ENCODE measurements around the gene C2CD2. TPM values are rescaled to one million over a fixed set of nuclear protein-coding genes. Genes with fewer than 3 reads are reported as not detected.

Gene C2CD2
- total RNA-seq, 2 donors from 2014 or later: 27.3 to 30.5 TPM

- DNase-seq (ENCODE audit: low spot score): peak; percentile 55
- intact Hi-C loops (cut with DNase I): no loop called here
Observed at GRCh38 chr21:41933313-41934079, 20.3 kb downstream of the C2CD2 start.

GRCh38 chr21:41932576-41933312 is 21.1 kb downstream of the C2CD2 start:
- TF ChIP-seq POLR2AphosphoS5 (IDR thresholded peaks at IDR 0.05) (peak; percentile 53), CTCF (IDR thresholded peaks at IDR 0.05) (no peak), POLR2A (IDR thresholded peaks at IDR 0.05) (no peak)
- Histone ChIP-seq H3K27me3 (replicated peaks; ENCODE audit: insufficient read depth) (no peaks in the 10 kb centered on the region), H3K36me3 (no peaks in the 10 kb centered on the region), H3K4me3 (no peak overlapping the region), H3K27ac (peak overlapping the region; percentile 78), H3K9me3 (no peaks in the 10 kb centered on the region), H3K4me1 (replicated peaks) (peaks cover 10% of the 10 kb centered on the region)
- peak; percentile 56 for DNase-seq (ENCODE audit: low spot score)
- intact Hi-C loops (cut with DNase I): no loop called here
- WGBS: 40% methylated on average over 17 of the region's 18 CpGs

More at GRCh38 chr21:41933313-41934079, 20.3 kb downstream of the C2CD2 start:
- Histone ChIP-seq H3K36me3 (no peaks in the 10 kb centered on the region), H3K9me3 (no peaks in the 10 kb centered on the region), H3K4me3 (peak overlapping the region in 1 of 2 donors; percentile 17), H3K4me1 (replicated peaks) (peaks cover 10% of the 10 kb centered on the region), H3K27me3 (replicated peaks; ENCODE audit: insufficient read depth) (no peaks in the 10 kb centered on the region), H3K27ac (peak overlapping the region; percentile 78)
- TF ChIP-seq POLR2AphosphoS5 (IDR thresholded peaks at IDR 0.05): peak; percentile 44
- no peak for TF ChIP-seq POLR2A (IDR thresholded peaks at IDR 0.05)
- TF ChIP-seq CTCF (IDR thresholded peaks at IDR 0.05): peak in 3 of 4 experiments; percentile 29 to 55 (median 40)
- WGBS: 6% methylated on average over 18 of the region's 18 CpGs

- no peaks in the 10 kb centered on the region for H3K9me3 ChIP-seq
- no peak for DNase-seq (ENCODE audit: low spot score)
- peaks cover 10% of the 10 kb centered on the region for H3K4me1 ChIP-seq (replicated peaks)
- no peaks in the 10 kb centered on the region for H3K36me3 ChIP-seq
- H3K27ac ChIP-seq: peak overlapping the region; percentile 78
- intact Hi-C loops (cut with DNase I): no loop called here
- no peaks in the 10 kb centered on the region for H3K27me3 ChIP-seq (replicated peaks; ENCODE audit: insufficient read depth)
- no peak overlapping the region for H3K4me3 ChIP-seq
- no peak for TF ChIP-seq POLR2A (IDR thresholded peaks at IDR 0.05)
- TF ChIP-seq CTCF (IDR thresholded peaks at IDR 0.05): no peak
- no peak for TF ChIP-seq POLR2AphosphoS5 (IDR thresholded peaks at IDR 0.05)
- 64% methylated on average over 13 of the region's 13 CpGs for WGBS
Observed at GRCh38 chr21:41932191-41932575, 21.6 kb downstream of the C2CD2 start.

DNA sequence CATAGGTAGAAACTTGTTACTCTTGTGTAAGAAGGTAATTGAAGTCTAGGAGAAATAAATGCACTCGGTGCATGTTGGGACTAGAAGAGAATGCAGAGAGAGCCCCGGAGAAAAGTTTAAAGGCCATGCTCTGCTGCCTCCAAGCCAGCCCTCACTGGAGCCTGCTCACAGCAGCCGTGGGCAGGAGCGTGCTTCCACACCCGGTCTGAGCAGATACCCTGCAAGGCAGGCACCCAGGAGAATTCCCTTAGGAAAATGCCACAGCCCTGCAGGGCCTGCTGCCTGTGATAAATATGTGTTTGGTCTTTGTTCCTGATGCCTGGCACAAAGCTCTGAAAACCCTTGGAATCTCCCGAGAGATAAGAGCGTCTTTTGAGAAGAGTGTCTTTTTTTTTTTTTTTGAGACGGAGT is 22.8 kb downstream of the C2CD2 start:
- Histone ChIP-seq H3K4me3 (no peak overlapping the region), H3K27me3 (replicated peaks; ENCODE audit: insufficient read depth) (no peaks in the 10 kb centered on the region), H3K4me1 (replicated peaks) (peaks cover 10% of the 10 kb centered on the region), H3K9me3 (no peaks in the 10 kb centered on the region), H3K36me3 (no peaks in the 10 kb centered on the region), H3K27ac (no peak overlapping the region)
- TF ChIP-seq CTCF (IDR thresholded peaks at IDR 0.05) (no peak), POLR2AphosphoS5 (IDR thresholded peaks at IDR 0.05) (peak; percentile 40)
- 42% methylated on average over 4 of the region's 8 CpGs for WGBS
- intact Hi-C loops (cut with DNase I): no loop called here
- no peak for DNase-seq (ENCODE audit: low spot score)

All from prostate gland (tissue), 2 donors.